GM18867 (cell line): ENCODE data around the gene LBP.
"Not testable (repeated sequence)": the region's sequence is repeated elsewhere in the genome, so short reads cannot be mapped to it uniquely, and the experiment has no call there.

Experiments used
- ATAC-seq: cut with Tn5 transposase; IDR thresholded peaks from one replicate; pipeline ENCODE4 v1.9.1; 2021; ENCODE audit warnings: mild to moderate bottlenecking, moderate library complexity; ENCODE audit not compliant: unreplicated experiment

LBP gene

DNA sequence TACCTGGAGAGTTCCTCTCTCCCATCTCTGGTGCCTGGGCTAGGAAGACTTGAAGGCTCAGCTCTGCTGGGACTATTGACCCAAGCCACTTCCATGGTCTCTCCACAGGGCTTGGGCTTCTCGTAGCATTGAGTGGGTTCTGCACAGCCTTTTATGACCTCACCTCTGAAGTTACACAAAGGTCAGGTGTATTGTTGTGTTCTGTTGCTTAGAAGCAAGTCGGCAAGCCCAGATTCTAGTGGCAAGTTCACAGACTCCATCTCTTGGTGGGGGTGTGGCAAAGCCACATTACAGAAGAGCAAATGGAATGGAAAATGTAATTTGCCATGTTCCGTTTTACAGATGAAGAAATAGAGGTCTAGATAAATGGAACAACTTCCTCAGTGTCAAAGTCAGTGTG, 28.9 kb upstream of the LBP start:
- no peak for ATAC-seq

DNA sequence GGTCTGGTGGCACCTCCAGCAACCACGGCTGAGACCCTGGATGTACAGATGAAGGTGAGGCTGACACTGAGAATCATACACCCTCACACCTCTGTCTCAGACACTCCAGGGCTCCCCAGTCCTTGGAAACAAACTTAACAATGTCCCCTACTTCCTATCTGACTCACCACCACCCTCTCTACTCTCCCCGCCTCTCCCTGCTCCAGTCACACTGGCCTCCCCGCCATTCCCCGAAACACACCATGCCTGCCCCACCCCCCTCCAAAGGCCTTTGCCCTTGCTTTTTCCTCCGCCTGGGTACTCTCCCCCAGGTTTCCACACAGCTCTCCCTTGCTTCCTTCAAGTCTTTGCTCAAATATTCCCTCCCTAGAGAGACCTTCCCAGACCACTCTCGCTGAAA, 26.1 kb upstream of the LBP start:
- no peak for ATAC-seq

GRCh38 chr20:38321959-38322598, 24.2 kb upstream of the LBP start:
- no peak for ATAC-seq

DNA sequence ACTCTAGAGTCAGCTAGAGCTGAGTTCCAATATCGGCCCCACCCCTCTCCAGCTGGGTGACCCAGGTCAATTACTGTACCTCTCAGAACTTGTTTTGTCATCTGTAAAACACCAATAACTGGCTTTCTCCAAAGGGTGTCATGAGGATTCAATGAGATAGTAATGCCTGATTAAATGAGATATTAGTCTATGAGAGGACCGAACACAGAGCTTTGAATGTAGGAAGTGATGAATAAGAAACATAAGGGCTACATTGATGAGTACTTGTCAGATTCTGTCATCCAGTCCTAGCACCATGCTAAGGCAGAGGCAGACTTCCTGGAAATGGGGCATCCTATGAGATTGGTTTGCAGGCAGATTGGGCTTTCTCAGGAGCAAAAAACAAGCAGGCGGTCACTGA, 22.1 kb upstream of the LBP start:
- ATAC-seq, result no peak

GRCh38 chr20:38325167-38325566, 21.1 kb upstream of the LBP start:
- no peak for ATAC-seq

DNA sequence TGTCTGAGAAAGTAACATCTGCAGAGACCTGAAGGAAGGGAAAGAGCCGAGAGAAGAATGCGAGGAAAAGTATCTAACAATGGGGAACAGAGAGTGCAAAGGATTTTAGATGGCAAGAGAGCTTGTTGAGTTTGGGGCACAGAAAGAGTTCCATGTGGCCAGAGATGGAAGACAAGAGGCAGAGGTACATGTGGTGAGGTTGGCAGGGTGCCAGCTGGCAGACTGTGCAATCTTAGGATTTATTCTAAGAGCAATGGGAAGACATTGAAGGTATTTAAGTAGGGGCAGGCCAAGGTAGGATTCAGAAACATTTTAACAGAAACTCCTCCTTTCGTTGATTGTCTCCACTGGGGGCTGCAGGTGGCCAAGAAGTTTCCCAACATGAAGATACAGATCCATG, 20.4 kb upstream of the LBP start:
- ATAC-seq, result no peak

GRCh38 chr20:38326309-38326708, 20.0 kb upstream of the LBP start:
- ATAC-seq, result no peak

DNA sequence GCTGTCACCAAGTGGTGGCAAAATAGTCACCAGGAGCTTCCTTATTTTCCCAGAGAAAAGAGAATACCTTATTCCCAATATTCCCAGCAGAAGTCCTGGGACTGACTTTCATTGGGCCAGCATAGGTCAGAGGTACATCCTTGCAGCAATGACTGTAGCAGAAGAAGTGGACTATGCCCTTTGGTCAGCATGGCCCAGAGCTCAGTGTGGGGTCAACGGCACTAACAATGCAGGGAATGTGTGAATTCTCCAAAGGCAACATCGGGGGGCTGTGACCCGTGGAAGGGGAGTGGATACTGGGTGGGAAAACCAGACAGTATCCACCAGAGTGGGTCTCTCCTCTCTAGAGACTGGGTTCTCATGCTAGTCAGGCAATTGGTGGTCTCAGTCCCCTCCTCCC, 15.6 kb upstream of the LBP start:
- no peak for ATAC-seq

- ATAC-seq, result no peak
Measured at GRCh38 chr20:38331245-38331644, 15.0 kb upstream of the LBP start.

GRCh38 chr20:38331814-38332213, 14.5 kb upstream of the LBP start:
- ATAC-seq, result no peak

DNA sequence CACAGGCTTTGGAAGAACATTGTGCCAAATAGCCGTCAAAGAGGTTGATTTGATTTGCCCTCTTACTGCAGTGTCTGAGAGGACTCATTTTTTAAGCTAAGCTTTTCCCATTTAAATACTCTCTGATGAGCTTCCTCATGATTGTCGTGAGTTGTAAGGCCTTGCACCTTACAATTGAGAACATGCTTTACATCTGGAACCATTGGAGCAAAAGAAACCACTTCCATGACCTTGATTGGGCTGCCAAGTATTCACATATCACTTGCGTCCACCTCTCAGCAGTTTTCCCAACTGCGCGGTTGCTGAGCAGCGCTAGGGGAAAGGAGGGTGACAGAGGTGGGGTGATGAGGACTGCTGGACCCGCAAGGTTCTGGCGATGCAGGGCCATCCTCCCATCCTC, 12.3 kb upstream of the LBP start:
- ATAC-seq, result no peak

- ATAC-seq, result no peak
Measured at GRCh38 chr20:38336726-38337125, 9.6 kb upstream of the LBP start.

DNA sequence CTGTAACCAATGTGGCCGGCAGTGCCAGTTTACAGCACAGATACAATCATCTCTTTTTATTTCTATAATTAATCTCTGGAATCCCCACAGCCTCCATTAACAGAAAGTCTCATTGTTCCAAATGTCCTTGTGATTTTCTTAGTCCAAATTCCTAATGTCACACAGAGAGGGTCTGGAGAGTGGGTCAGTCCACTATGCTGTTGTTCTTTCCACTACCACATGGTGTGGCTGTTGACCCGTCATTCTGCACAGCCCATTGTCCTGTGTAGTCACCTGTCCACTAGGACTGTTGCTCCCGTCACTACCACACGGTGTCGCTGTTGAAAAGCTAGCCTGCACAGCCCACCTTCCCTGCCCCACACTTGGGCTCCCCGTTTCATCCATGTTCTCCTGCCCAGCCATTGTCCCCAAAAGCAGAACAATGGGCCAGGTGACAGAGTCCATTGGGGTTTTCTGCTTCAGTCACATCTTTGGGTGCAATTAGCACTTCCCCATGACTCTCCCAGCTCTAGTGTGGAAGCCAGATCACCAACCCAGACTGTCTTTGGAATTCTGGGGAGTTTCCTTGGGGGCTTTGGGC, 8.6 kb upstream of the LBP start:
- no peak for ATAC-seq

DNA sequence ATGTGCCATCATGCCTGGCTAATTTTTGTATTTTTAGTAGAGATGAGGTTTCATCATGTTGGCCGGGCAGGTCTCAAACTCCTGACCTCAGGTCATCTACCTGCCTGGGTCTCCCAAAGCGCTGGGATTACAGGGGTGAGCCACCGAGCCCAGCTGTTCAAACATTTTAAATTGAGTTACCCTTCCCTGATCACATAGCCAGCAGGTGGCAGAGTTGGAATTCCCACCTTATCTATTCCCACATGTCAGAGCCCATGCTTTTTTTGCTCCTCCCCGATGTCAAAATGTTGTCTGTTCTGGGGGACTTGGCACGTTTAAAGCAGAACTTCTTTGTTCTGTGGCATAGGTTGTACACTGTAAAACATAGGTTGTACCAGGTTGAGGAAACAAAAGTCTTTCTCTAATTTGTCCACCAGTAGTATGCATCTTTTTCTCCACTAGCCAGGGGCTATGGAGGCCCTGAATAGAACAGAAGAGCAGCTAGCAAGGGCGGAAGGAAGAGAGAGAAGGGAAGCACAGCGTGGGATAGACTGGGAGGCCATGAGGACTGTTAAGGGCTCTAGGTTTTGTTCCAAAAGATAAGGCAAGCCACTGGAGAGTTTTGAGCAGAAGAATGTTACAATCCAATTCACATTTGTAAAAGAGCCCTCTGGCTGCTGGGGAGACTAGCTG, 7.3 kb upstream of the LBP start:
- ATAC-seq, result no peak

DNA sequence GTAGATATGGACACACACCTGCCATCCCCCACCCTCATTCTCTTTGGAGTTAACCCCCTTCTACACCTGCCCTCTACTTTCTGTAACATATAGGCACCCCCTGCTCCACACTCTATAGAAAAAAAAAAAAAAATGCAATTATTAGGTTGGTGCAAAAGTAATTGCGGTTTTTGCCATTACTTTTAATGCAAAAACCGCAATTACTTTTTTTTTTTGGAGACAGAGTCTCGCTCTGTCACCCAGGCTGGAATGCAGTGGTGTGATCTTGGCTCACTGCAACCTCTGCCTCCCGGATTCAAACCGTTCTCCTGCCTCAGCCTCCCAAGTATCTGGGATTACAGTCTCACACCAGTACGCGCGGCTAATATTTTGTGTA, 6.8 kb upstream of the LBP start:
- ATAC-seq, result not testable (repeated sequence)

DNA sequence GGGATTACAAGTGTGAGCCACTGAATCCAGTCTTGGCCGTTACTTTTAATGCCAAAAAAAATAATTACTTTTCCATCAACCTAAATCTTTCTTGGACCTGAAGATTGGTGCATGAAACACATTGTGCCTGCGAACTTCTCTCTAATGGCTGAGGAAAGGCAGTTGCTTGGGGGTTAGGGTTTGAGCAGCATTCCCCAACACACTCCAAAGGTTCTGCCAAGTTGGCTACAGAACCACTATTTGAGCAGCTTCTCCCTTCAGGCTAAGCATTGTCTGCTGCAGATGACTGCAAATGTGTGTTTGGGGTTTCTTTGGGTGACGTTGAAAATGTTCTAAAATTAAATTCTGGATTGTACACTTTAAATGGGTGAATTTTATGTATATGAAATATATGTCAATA, 6.3 kb upstream of the LBP start:
- no peak for ATAC-seq

GRCh38 chr20:38340693-38341092, 5.6 kb upstream of the LBP start:
- ATAC-seq, result no peak

- ATAC-seq, result no peak
Measured at GRCh38 chr20:38342216-38342615, 4.1 kb upstream of the LBP start.

GRCh38 chr20:38342713-38343310, 3.5 kb upstream of the LBP start:
- no peak for ATAC-seq

- no peak for ATAC-seq
Measured at GRCh38 chr20:38343311-38344106, 2.8 kb upstream of the LBP start.

DNA sequence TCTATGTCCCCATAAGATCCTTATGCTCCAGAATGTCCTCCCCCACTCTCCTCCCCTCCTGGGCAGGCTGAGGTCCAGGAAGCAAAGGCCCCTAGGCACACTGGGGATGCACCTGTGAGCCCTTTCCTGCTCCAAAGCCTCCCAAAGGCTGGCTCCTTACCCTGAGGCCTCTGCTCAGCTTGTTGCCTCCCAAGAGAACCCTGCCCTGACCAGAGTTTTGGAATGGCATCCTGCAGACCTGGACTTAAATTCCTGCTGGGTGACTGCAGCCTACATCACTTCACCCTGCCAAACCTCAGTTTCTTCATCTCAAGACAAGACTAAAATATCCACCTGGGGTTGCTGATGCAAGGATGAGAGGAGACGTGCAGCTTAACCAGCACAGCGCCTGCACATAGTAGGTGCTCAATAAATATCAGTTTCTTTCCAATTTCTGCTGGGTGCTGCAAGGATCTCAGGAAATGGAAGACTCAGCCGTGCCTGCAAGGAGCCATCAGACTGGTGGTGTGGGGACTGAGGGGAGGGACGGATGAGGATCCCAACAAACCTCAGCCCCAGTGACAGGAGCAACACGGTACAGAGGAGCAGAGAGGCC, 2.1 kb upstream of the LBP start:
- ATAC-seq, result no peak
